Right atrium auricular region (tissue), 2 donors: ENCODE measurements around the gene CYP27C1. TPM values are rescaled to one million over a fixed set of nuclear protein-coding genes. Genes with fewer than 3 reads are reported as not detected.
A peak's percentile ranks its signal among the peaks of the same experiment; 100 is the strongest.

Source experiments
- DNase-seq: peaks from one replicate; pipeline ENCODE4 v3.0.0-alpha.2; 2019; ENCODE audit warnings: low spot score
- H3K27ac ChIP-seq, 2 donors: fragments of 200-600 bp; sonication (generic); 1 replicate in 1 of 2; 2 replicates in 1 of 2; pipeline ENCODE4 v1.5.1; 2016 to 2019
- H3K27me3 ChIP-seq, 2 donors: fragments of 200-600 bp; sonication (generic); one replicate each; pipeline versions ENCODE4 v1.5.1 to v1.6.0; 2017 to 2019
- H3K36me3 ChIP-seq: fragments of 200-600 bp; sonication (generic); one replicate; pipeline ENCODE4 v1.5.1; 2016
- H3K4me1 ChIP-seq, 2 donors: fragments of 200-600 bp; sonication (generic); one replicate each; pipeline versions ENCODE4 v1.5.1 to v1.6.0; 2017 to 2019
- H3K4me3 ChIP-seq, 2 donors: fragments of 200-600 bp; sonication (generic); 1 replicate in 1 of 2; 2 replicates in 1 of 2; pipeline ENCODE4 v1.5.1; 2017 to 2019; ENCODE audit warnings: mild to moderate bottlenecking in 1 of 2, moderate library complexity in 1 of 2
- H3K9me3 ChIP-seq, 2 donors: fragments of 200-600 bp; sonication (generic); one replicate each; pipeline ENCODE4 v1.5.1; 2019
- CTCF ChIP-seq, 2 donors: fragments of 200-600 bp; sonication (generic); IDR thresholded peaks; one replicate each; pipeline ENCODE4 v1.5.1; 2019; ENCODE audit warnings: antibody characterized with exemption in 2 of 2
- total RNA-seq, 2 donors: library from RNA; depleted of rRNA; stranded (reverse); fragments of >200 nt; gene quantifications; one replicate each; pipeline ENCODE4 v1.1.0, GENCODE V29; 2016

Gene CYP27C1
- total RNA-seq, 2 donors from 2014 or later: 0.24 TPM; not detected in 1

GRCh38 chr2:127162261-127163089 lies 57.6 kb downstream of the CYP27C1 start:
- TF ChIP-seq CTCF (IDR thresholded peaks at IDR 0.05): no peak
- Histone ChIP-seq H3K27ac (no peak overlapping the region), H3K9me3 (no peaks in the 10 kb centered on the region), H3K36me3 (no peaks in the 10 kb centered on the region), H3K4me1 (no peaks in the 10 kb centered on the region), H3K4me3 (no peak overlapping the region), H3K27me3 (no peaks in the 10 kb centered on the region)
- no peak for DNase-seq

- no peak for TF ChIP-seq CTCF (IDR thresholded peaks at IDR 0.05)
- Histone ChIP-seq H3K4me1 (no peaks in the 10 kb centered on the region), H3K27ac (no peak overlapping the region), H3K9me3 (no peaks in the 10 kb centered on the region), H3K36me3 (no peaks in the 10 kb centered on the region), H3K27me3 (no peaks in the 10 kb centered on the region), H3K4me3 (no peak overlapping the region)
- DNase-seq: no peak
These were observed 58.6 kb downstream of the CYP27C1 start for GRCh38 chr2:127161176-127162136.

- no peak overlapping the region for H3K4me3 ChIP-seq
- no peaks in the 10 kb centered on the region for H3K4me1 ChIP-seq
- no peaks in the 10 kb centered on the region for H3K36me3 ChIP-seq
- no peak for TF ChIP-seq CTCF (IDR thresholded peaks at IDR 0.05)
- H3K27me3 ChIP-seq: no peaks in the 10 kb centered on the region
- no peak overlapping the region for H3K27ac ChIP-seq
- H3K9me3 ChIP-seq: no peaks in the 10 kb centered on the region
- DNase-seq: no peak
These were observed 59.4 kb downstream of the CYP27C1 start for GRCh38 chr2:127160676-127161075.

- Histone ChIP-seq H3K4me3 (no peak overlapping the region), H3K27me3 (no peaks in the 10 kb centered on the region), H3K27ac (no peak overlapping the region), H3K9me3 (no peaks in the 10 kb centered on the region), H3K36me3 (no peaks in the 10 kb centered on the region), H3K4me1 (no peaks in the 10 kb centered on the region)
- no peak for DNase-seq
- no peak for TF ChIP-seq CTCF (IDR thresholded peaks at IDR 0.05)
These were observed 60.6 kb downstream of the CYP27C1 start for GRCh38 chr2:127159543-127159942.

GRCh38 chr2:127158614-127159290 lies 61.3 kb downstream of the CYP27C1 start:
- no peaks in the 10 kb centered on the region for H3K9me3 ChIP-seq
- H3K36me3 ChIP-seq: no peaks in the 10 kb centered on the region
- peak; percentile 36 for DNase-seq
- no peaks in the 10 kb centered on the region for H3K4me1 ChIP-seq
- no peak overlapping the region for H3K4me3 ChIP-seq
- H3K27ac ChIP-seq: no peak overlapping the region
- H3K27me3 ChIP-seq: no peaks in the 10 kb centered on the region
- no peak for TF ChIP-seq CTCF (IDR thresholded peaks at IDR 0.05)
